Dedifferentiated amniotic fluid mesenchymal stem cell (primary cell): Measurements from ENCODE around the gene KIF21B.
"Not testable (repeated sequence)": the region's sequence is repeated elsewhere in the genome, so short reads cannot be mapped to it uniquely, and the experiment has no call there.

Experiments
- DNase-seq: peaks from one replicate; pipeline ENCODE4 v3.0.0-alpha.2; 2016; ENCODE audit errors: extremely low spot score

The KIF21B gene

DNA sequence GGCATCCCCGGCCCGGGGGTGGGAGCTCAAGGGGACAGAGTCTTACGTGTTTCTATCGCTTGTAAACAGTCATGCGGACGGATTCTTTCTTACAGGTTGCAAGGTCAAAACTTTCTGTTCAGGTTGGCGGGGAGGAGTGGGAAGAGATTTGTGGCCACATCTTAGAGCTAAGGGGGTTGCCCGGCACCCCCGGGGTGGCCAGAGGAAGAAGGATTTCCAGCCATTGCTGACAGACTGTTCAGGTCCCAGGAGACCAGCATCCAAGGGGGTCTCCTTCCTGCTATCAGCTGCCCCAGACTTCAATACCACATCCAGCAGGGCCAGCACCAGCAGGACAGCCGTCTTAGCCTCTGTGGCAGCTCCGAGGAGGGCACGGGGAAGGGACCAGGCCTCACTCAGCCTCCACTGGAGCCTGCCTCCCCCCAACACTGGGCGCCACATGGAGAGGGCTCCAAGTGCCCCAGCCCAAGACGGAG lies 52.0 kb downstream of the KIF21B start:
- no peak for DNase-seq

DNA sequence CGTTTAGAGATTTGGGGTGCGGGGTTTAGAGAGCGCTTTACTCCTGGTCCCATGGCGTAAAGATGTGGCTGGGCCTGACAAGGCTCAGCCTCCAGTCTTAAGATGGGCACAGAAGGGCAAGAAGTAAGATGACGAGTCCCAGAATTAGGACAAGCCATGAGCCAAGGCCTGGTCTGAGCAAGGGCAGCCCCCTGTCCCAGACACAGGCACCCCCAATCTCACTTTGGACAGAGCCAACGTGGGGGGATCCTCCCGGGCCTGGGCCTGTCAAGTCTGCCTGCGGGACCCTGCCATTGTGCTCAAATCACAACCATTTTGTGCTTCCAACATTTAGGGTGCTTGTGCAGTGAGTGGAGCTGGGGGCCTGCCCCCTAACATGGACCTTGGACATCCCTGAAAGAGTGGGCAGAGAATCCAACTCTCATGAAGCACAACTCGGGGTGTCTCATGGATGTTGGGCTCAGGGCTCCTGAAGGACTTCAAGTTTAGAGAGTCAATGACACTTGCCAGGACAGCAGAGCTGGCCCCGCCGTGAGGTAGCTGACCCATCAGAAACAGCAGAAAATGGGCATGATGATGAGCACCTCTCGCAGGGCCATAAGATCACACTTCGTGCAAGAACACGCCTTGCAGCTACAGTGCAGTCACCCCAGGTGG lies 52.6 kb downstream of the KIF21B start:
- no peak for DNase-seq

DNA sequence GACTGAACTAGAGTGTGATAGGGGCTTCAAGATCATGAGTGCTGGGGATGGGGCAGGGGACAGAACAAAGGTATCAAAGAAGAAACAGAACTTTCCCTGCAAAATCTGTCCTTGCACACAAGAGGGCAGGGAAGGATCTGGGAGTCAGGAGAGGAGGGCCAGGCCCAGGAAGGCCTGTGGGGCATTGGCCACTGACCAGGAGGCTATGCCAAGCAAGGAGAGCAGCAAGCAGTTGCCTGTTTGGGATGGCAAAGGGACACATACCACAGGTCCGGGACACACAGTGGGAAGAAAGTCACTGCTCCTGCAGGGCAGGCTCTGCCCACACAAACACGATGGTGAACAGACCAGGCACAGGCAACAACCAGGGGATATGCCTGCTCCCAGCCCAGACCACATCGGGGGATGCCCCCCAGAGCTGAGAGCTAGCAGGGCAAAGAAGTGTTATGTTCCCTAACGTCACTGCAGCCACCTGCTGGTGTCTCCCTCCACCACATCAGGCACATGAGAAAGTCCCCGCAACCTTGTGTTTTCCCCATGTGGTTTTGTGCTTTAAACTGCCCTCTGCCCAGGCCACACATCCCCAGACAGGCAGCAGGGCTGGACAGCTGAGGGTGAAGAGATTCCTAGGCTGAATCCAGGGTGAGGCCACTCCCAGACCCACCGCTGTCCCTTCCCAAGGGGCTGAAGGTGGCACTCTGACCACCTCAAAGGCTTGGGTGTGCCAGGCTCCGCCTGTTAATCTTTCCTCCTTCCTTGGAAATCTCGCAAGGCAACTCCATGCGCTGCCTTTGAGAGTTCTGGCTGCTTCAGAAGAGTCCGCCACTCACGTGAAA lies 53.6 kb downstream of the KIF21B start:
- no peak for DNase-seq

DNA sequence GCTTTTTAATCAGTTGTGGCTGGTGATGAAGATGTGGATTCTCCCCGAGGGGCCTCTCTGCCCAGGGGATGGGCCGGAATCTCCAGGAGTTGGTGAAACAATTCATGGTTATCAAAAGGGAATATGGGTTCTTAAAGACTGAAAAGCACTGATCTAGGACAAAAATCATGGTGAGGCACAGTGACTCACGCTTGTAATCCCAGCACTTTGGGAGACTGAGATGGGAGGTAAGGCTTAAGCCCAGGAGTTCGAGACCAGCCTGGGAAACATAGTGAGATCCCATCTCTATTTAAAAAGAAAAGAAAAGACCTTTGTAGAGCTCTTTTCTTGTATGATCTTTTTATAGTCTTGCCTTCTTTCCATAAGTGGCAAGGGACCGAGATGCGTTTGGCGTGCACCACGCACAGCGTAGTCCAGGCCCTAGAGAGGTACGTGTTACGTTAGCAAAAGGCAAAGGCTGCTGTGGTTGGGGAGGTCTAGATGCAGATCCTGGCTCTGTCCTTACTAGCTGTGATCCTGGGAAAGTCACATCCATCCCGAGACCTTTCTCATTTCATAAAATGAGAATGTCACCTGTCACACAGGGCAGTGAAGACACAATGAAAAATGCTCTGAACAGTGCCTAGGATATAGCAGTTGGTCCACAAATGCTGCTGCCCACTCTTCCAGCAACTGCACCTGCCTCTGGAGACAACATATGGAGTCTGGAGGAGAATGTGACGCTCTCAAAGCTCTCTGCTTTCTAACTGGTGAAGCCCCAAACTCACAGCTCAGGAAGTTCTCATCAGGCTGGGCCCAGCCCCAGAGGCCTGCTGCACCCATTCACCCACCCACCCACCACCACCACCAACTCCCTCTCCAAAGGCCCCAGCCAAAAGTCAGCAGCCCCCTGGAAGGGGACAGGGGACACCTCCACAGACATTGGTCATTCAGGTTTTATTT lies 54.8 kb downstream of the KIF21B start:
- DNase-seq, result no peak

DNA sequence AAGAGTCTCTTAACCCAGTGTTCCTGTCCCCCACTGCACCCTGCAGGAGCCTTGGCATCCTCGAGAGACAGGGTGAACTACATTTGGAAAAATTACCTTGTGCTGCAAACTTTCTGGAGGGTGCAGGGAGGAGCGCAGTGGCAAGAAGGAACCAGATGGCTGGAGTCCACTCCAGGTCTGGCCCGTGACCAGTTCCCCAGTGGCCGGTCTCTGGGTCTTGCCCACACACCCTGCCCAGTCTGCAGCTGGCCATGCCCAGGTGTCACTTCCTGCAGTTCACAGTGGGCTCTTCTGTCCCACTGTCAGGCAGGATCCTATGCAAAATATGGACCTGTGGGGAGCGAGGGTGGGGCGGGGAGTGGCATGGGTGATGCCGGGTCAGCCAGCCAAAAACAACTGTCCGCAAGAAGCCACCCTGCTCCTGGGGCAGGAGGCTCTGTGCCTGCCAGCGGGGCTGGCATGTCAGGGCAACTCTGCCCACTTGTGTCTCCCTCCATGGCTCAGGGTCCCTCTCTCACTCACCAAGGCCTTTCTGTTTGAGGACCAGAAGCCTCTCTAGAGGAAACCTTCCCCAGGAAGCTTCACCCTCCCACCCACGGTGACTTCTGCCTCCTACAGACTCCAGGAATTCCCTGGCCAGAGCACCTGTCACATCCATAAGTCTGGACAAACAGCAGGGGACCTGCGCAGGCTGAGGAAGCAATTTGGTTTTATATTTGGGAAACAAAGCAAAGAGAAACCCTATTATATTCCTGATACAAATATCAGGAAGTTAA lies 55.6 kb downstream of the KIF21B start:
- DNase-seq, result no peak

DNA sequence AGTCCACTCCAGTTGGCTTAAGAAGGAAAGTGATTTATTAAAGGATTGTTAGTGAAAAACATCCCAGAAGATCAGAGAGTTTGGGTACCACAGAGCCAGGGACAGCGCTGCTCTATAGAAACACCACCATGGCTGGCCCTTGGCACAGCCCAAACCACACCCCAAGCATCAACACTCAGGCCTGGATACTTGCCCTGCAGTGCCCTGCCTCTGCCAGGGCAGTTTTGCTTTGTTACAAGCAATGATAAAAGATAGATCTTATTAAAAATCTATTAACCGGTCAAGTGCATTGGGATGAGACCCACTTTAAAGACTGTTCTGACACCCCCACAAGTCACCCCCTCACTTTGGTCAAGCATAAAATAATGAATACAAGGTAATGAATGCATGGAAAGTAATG lies 56.6 kb downstream of the KIF21B start:
- DNase-seq, result no peak

DNA sequence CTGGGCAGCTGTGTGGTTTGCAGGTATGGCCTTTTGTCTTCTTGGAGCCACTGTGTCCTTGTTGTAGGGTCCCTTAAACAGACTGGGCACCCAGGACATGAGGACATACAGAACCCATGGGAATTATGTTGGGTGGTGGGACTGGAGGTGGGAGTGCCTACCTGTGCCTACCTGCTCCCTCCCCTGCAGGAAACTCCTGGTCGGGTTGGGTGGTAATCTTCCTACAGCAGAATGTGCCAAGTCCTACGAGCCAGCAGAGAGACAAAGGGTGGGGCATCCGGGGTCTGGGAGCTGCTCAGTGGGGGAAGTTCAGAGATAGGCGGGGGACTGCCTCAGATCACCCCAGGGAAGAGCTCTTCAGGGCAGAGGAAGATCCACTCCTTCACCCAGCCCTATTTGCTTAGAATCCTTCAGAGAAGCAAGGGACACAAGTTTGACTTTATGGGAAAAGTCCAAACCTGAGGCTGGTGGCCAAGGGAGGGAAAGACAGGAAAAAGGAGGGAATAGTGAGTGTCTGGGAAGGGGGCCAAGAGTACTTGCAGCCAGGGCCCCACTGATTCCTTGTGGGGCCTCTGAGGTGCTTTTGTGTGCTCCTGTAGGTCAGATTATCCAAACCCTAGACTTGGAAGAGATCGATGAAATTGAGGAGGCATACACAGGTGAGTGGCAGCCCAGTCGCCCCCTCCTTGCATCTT lies 58.3 kb downstream of the KIF21B start:
- no peak for DNase-seq

DNA sequence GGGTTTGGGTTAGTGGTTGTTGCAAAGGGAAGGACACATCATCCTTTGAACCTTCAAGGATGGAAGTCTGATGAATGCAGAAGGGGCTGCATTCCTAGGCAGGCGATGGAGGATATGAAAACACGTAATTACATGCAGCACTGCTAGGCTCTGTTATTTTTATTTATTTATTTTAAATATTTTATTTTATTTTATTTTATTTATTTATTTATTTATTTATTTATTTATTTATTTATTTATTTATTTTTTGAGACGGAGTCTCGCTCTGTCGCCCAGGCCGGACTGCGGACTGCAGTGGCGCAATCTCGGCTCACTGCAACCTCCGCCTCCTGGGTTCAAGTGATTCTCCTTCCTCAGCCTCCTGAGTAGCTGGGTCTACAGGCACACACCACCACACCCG lies 59.6 kb downstream of the KIF21B start:
- DNase-seq, result not testable (repeated sequence)

DNA sequence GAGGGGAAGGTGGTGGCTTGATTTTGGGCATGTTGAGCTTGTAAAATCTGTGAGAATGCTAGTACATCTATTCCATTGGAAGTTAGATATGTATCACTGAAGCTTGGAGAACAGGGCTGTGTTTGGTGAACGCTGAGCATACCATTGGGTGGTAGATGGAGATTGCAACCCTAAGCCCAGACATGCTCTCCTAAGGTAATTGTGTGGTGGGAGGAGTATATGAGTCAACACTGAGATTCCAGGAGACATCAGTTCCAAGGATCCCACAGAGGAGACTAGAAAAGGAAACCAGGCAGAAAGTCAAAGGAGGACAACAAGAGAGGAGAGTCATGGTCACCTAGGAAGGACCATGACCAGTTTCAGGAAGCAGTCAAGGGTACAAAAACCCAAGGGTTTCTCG lies 60.4 kb downstream of the KIF21B start:
- no peak for DNase-seq

DNA sequence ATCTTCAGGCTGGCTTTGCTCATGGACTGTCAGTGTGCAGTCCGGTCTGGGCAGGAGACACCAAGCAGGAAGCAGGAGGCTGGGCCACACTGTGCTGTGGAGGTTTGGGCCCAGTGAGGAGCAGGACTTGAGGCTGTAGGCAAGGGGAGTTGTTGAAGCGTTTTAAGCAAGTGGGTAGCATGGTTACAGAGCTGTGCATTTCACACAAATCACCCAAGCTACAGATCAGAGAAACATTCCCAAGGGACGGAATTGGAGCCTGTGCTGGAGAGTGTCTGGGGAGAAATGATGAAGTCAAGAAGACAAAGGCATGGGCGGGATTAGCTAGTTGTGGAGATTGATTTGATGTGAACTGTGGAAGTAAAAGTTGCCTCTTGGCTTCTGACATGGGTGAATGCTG lies 60.9 kb downstream of the KIF21B start:
- DNase-seq, result no peak

DNA sequence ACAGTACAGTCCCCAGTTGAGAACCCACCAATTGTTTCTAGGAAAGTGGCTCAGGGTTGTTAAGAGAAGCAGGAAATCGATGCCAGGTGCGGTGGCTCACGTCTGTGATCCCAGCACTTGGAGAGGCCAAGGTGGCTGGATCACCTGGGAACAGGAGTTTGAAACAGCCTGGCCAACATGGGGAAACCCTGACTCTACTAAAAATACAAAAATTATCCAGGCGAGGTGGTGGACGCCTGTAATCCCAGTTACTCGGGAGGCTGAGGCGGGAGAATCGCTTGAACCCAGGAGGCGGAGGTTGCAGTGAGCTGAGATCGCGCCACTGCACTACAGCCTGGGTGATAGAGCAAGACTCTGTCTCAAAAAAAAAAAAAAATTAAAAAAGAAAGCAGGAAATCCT lies 61.4 kb downstream of the KIF21B start:
- DNase-seq, result not testable (repeated sequence)

DNA sequence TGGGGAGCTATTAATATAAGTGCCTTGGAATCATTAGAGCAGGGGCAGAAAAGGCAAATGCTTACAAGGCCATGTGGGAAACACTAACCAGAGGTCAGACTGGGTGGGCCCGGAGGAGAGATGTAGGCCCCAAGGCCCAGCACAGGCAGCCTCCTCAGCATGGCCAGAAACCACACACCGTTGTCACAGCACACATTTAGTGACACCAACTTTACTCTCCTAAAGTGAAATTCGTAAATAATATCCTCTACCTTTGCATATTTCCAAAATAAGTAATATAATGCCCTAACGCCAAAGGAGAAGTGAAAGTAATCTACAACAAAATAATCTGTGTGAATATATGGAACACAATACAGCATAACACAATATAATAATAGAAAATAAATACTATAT lies 62.6 kb downstream of the KIF21B start:
- DNase-seq, result no peak

DNA sequence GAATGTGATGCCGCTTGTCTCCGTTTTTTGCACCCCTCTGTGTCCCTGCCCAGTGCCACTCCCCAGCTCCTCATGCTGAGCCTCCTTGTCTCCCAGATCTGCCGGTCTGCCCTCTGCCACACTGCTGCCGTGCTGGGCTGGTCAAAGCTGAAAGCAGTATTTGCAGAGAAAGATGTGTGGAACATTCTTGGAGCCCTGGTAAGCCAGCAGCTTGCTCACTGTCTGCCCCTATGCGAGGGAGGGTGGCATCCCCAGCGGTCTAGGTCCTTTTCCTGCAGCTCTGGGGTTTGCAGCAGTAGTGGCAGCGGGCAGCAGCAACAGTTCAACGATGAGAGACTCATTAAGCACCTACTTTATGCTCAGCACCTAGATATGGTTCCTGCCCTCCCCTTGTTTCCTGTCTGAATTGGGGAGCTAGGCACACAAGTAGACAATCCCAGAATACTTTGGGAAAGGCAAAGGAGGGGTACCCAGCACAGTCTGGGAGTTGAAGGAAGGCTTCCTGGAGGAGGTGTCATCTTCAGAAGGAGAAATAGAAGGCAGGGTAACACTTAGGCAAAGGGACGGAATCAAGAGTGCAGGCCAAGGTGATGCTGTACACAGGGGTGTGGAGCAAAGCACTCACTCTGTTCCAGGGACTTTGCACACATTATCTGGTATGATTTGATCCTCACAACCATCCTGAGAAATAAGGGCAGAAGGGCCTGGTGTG lies 63.1 kb downstream of the KIF21B start:
- no peak for DNase-seq

DNA sequence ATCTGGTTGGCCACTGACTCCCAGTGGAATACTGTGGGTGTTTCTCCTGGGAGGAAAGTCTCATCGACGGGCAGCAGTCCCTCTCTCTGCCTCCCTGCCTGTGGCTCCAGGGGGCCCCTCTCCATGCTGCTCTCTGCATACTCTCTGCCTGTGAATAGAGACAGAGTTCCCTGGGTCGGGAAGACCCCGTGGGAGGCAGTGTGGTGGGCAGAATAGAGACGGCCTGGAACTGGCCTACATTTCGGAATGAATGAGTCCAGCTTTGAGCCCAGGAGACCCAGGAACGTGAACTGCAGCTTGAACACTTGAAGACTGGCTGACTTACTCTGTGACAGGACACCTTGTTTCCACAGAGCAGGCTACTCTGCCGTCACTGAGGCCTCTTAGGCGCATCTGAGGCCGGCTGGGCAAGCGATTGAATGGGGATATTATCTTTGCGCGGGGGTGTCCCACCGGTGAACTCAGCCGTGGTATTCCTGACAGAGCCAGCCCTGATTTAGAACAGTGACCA lies 64.0 kb downstream of the KIF21B start:
- no peak for DNase-seq

DNA sequence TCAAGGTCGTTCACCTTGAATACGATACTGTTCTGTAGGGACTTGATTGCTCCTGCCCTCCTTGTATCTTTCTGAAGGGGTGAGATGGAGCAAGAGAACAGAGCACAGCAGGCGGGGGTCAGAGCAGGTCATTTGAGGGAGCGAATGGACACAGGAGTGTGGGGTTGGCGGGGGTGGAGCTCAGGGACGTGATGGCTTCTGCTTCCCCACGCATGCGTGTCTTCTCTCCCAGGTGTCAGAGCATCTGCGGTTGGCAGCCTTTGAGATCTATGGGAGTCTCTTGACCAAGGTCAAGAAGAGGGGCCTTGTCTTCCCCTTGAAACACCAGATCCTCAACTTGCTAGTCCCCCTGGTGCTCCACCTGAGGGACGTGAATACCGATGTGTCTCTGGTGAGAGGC lies 64.9 kb downstream of the KIF21B start:
- DNase-seq, result no peak

DNA sequence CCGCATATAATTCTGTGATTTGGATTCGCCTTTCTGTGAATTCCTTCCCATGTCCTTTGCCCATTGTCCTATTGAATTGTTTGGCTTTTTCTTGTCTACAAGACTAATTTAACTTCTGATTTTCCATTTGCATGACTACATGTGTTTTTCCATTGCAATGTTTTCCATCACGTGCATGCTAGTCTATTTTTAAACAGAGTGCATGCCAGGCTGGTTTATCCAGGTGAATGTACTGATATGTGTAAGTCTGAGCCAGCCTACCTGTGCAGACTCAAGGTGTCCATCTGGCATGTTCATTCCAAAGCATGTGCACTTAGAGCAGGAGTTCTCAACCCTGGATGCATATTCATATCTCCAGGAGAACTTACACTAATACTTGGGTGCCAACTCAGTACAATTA lies 69.1 kb downstream of the KIF21B start:
- DNase-seq, result no peak

DNA sequence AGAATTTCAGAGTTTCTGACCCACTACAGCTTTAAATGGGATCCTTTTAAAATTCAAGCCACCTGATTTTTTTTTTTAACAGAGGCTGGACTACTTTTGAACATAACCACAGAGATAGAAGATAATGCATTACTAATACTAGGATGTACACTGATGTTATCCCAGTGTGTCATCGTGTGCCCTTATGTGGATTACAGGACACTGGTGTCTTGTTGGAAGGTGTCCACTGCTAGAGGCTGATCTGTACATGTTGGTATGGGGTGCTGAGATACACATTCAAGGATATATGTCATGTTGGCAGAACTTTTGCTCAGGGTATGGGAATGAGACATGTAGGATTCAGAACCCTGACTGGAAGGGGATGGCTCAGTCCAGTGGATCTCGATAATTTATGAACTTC lies 72.5 kb downstream of the KIF21B start:
- no peak for DNase-seq

DNA sequence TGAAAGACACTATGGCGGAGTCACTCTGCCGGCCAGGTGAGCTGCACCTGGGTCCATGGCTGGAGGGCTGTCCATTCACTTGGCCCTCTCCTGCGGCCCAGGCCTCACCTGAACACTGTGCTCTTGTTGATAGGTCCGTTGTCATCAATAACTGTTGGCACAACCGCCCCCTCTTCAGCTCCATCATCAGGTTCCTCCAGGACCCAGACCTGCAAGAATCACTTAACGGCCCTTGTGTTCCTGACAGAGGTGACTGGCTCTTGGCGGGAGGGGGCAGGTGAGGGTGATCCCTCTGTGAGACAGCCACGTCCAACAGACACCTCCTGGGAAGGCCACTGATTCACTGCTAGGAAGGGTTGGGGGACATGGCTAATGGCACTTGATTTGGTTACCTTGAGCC lies 73.9 kb downstream of the KIF21B start:
- DNase-seq, result no peak

DNA sequence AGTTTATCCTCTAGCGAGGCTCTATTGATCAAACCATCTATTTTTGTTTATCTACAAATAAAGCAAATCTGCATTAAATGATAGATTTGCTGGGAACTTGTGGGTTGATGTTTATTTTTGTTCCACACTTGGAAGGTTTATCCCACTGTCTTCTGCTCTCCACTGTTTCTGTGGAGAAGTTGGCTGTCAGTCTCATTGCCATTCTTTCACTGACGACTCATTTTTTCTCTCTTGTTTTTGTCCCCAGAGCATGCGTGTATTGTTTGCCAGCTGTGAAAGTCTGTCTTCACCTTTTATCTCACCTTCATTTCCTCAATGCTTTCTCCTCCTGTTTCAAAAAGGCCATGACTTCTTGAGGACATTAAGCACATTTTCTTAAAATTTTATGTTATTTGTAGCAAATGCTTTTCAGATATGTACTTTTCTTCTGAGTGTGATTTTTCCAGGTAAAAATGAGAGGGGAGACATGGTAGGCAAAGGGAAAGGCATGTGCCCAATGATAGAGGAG lies 76.4 kb downstream of the KIF21B start:
- no peak for DNase-seq

DNA sequence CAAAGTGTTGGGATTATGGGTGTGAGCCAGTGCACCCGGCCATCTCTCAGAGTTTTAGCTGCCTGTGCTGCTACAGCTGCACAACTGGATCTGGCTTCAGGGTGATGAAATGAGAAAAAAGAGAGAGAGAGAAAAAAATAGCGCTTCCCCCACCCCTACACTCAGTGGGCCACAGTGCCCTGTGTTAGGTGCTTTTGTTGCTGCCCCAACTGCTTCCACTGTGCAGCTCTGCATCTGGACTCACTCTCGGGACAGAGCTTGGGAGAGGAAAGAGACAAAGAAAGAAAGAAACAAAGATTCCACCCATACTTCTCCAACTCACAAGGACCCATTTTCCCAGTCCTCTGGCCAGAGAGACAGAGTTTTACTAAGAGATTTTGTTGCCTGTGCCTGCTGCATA lies 78.4 kb downstream of the KIF21B start:
- DNase-seq, result no peak
